VCaP (cell line): ENCODE data around the gene GPX4.
A peak's percentile ranks its signal among the peaks of the same experiment; 100 is the strongest.

Source experiments
- H3K27ac ChIP-seq: fragments of 450-650 bp; 2 replicates; pipeline ENCODE4 v1.5.1; 2017
- TF ChIP-seq, protein P1 (sequence below): fragments of 450-650 bp; conservative IDR thresholded peaks from 2 replicates; pipeline ENCODE4 v1.5.1; 2017; ENCODE audit warnings: mild to moderate bottlenecking, moderate library complexity

The GPX4 gene

DNA sequence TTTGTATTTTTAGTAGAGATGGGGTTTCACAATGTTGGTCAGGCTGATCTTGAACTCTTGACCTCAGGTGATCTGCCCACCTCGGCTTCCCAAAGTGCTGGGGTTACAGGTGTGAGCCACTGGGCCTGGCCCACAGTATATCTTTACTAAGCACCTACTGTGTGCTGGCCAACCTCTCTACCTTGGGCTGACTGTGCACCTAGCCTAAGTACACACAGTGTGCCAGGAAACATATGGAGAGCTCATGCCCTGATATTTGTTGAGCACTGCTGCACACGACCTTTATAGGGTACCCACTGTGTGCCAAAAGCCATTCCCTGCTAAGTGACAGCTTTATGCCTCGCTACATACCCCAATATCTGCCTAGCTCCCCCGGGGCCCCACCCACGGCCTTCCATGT is 43.1 kb upstream of the GPX4 start:
- no peak overlapping the region for H3K27ac ChIP-seq
- TF ChIP-seq, protein P1, sequence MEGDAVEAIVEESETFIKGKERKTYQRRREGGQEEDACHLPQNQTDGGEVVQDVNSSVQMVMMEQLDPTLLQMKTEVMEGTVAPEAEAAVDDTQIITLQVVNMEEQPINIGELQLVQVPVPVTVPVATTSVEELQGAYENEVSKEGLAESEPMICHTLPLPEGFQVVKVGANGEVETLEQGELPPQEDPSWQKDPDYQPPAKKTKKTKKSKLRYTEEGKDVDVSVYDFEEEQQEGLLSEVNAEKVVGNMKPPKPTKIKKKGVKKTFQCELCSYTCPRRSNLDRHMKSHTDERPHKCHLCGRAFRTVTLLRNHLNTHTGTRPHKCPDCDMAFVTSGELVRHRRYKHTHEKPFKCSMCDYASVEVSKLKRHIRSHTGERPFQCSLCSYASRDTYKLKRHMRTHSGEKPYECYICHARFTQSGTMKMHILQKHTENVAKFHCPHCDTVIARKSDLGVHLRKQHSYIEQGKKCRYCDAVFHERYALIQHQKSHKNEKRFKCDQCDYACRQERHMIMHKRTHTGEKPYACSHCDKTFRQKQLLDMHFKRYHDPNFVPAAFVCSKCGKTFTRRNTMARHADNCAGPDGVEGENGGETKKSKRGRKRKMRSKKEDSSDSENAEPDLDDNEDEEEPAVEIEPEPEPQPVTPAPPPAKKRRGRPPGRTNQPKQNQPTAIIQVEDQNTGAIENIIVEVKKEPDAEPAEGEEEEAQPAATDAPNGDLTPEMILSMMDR = no peak

DNA sequence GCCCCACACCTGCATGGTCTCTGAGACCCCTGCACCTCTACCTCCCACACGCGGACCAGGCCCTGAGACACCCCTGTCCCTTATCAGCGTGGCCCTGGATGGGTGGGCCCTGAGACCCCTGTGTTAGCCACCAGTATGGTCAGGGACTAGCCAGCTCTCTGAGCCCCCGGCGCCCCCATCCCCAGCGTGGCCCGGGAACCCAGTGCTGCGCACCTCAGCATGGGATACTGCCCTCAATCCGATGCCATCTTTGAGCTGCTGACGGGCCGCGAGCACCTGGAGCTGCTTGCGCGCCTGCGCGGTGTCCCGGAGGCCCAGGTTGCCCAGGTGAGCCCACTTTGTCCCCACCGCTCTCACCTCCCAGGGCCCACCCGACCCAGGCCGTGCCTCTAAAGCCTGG is 41.8 kb upstream of the GPX4 start:
- H3K27ac ChIP-seq = no peak overlapping the region
- TF ChIP-seq, protein P1 = no peak

DNA sequence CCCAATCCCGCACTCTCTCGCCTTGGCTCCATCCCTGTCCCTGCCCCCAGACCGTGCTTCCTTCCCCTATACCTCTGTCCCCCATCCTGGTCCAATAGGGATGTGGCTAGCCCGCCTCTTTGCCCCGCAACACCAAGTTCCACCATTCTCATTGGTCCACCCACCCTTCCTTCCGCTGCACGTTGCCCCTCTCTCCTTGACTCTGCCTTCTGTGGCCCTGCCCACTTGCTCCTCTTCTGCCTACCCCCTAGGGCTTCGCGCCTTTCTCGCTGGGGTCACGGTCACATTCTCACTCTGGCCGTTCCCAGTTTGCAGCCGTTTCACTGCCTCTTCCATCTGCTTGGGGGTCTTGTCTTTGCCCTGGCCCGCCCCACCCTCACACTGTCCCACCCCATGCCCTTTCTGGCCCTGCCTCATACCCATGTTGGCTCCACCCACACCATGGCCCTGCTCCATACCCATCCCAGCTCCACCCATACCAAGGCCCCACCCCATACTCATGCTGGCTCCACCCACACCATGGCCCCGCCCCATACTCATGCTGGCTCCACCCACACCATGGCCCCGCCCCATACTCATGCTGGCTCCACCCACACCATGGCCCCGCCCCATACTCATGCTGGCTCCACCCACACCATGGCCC is 41.3 kb upstream of the GPX4 start:
- TF ChIP-seq, protein P1 = no peak
- no peak overlapping the region for H3K27ac ChIP-seq

DNA sequence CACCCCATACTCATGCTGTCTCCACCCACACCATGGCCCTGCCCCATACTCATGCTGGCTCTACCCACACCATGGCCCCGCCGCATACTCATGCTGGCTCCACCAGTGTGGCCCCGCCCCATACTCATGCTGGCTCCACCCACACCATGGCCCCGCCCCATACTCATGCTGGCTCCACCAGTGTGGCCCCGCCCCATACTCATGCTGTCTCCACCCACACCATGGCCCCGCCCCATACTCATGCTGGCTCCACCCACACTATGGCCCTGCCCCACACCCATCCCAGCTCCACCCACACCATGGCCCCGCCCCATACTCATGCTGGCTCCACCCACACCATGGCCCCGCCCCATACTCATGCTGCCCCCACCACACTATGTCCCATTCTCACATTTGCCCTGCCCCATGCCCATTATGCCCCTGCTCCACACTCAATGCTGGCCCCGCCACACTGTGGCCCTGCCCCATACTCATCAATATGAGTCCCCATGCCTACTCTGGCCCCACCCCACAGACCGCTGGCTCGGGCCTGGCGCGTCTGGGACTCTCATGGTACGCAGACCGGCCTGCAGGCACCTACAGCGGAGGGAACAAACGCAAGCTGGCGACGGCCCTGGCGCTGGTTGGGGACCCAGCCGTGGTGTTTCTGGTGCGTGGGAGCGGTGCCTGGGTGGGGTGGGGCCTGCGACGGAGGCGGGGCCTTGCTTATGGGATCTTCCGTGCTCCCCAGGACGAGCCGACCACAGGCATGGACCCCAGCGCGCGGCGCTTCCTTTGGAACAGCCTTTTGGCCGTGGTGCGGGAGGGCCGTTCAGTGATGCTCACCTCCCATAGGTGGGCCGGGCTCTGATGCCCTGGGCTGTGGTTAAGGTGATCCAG is 40.5 kb upstream of the GPX4 start:
- no peak overlapping the region for H3K27ac ChIP-seq
- TF ChIP-seq, protein P1 = no peak

DNA sequence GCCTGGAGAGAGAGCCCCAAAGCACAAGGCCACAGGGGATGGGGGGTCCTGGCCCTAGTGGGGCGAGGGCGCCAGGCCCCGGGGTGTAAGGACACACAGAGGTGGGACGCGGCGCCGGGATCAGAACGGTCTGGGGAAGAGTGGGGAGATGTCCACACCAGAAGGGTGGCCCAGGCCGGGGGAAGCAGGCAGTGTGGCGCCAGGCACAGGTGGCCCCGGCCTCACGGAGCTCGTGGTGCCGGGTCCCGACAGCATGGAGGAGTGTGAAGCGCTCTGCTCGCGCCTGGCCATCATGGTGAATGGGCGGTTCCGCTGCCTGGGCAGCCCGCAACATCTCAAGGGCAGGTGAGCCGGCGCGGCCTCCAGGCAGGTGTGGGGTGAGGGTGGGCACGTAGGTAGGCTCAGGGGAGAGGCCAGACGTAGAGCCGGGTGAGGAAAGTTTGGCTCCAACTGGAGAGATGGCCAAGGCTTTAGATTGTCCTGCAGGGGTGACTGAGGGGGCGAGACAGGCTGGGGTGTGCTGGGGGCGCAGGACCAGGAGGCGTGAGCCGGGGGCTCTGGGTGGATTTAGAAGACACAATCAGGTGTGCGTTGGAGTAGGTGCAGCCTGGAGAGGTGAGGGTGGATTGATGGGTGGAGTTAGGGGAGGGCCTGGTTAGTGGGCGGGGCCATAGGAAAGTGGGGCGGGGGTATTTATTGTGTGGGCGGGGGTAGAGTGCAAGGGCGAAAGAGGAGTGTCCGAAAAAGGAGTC is 39.7 kb upstream of the GPX4 start:
- H3K27ac ChIP-seq = no peak overlapping the region

DNA sequence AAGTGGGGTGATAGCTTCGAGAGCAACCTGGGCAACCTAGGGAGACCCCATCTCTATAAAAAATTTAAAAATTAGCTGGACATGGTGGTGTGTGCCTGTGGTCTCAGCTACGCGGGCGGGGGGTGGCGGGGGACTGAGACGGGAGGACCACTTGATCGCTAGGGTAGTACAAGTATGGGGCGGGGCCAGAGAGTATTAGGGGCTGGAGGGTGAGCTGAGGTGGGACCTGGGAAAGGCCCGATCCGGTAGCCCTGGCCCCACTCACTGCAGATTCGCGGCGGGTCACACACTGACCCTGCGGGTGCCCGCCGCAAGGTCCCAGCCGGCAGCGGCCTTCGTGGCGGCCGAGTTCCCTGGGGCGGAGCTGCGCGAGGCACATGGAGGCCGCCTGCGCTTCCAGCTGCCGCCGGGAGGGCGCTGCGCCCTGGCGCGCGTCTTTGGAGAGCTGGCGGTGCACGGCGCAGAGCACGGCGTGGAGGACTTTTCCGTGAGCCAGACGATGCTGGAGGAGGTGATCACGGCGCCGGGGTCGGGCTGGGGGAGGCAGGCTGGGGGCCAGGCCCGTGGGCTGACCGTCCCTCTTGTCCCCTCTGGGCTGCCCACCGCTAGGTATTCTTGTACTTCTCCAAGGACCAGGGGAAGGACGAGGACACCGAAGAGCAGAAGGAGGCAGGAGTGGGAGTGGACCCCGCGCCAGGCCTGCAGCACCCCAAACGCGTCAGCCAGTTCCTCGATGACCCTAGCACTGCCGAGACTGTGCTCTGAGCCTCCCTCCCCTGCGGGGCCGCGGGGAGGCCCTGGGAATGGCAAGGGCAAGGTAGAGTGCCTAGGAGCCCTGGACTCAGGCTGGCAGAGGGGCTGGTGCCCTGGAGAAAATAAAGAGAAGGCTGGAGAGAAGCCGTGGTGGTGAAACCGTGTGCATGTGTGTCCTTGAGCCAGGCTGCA is 38.9 kb upstream of the GPX4 start:
- TF ChIP-seq, protein P1 = peak; percentile 85
- H3K27ac ChIP-seq = no peak overlapping the region

More for the DNA sequence above, 39.7 kb upstream of the GPX4 start:
- TF ChIP-seq, protein P1 = no peak
